DMS 273 (cell line): ENCODE measurements around the gene INSYN1.
A peak's percentile ranks its signal among the peaks of the same experiment; 100 is the strongest.
"Not testable (repeated sequence)": the region's sequence is repeated elsewhere in the genome, so short reads cannot be mapped to it uniquely, and the experiment has no call there.

Experiments used
- DNase-seq: peaks from one replicate; lab custom pipeline; 2025; ENCODE audit not compliant: unreplicated experiment; lab: John Stamatoyannopoulos, UW

INSYN1 gene

GRCh38 chr15:73716417-73716816, 36.7 kb downstream of the INSYN1 start:
- DNase-seq: no peak

GRCh38 chr15:73715417-73715816, 37.7 kb downstream of the INSYN1 start:
- no peak for DNase-seq

GRCh38 chr15:73714695-73715301, 38.4 kb downstream of the INSYN1 start:
- DNase-seq: no peak

- DNase-seq: no peak
Measured at GRCh38 chr15:73712107-73712506, 41.0 kb downstream of the INSYN1 start.

- no peak for DNase-seq
Measured at GRCh38 chr15:73711526-73711925, 41.6 kb downstream of the INSYN1 start.

- no peak for DNase-seq
Measured at GRCh38 chr15:73710321-73710720, 42.8 kb downstream of the INSYN1 start.

- no peak for DNase-seq
Measured at GRCh38 chr15:73709686-73710085, 43.5 kb downstream of the INSYN1 start.

- no peak for DNase-seq
Measured at GRCh38 chr15:73709241-73709640, 43.9 kb downstream of the INSYN1 start.

GRCh38 chr15:73708691-73709090, 44.5 kb downstream of the INSYN1 start:
- DNase-seq: no peak

GRCh38 chr15:73704869-73705645, 48.1 kb downstream of the INSYN1 start:
- peak; percentile 73 for DNase-seq

GRCh38 chr15:73704142-73704868, 48.8 kb downstream of the INSYN1 start:
- DNase-seq: not testable (repeated sequence)

- not testable (repeated sequence) for DNase-seq
Measured at GRCh38 chr15:73703601-73704000, 49.5 kb downstream of the INSYN1 start.

- DNase-seq: not testable (repeated sequence)
Measured at GRCh38 chr15:73702311-73703239, 50.6 kb downstream of the INSYN1 start.

- peak; percentile 84 for DNase-seq
Measured at GRCh38 chr15:73700041-73700842, 52.9 kb downstream of the INSYN1 start.

- no peak for DNase-seq
Measured at GRCh38 chr15:73699249-73700040, 53.7 kb downstream of the INSYN1 start.

- peak; percentile 95 for DNase-seq
Measured at GRCh38 chr15:73697033-73697467, 56.1 kb downstream of the INSYN1 start.

- DNase-seq: no peak
Measured at GRCh38 chr15:73696641-73697001, 56.5 kb downstream of the INSYN1 start.

- no peak for DNase-seq
Measured at GRCh38 chr15:73695773-73696640, 57.1 kb downstream of the INSYN1 start.
